ENCODE results near the gene INTS4. TPM values are rescaled to one million over a fixed set of nuclear protein-coding genes. Genes with fewer than 3 reads are reported as not detected.

The INTS4 gene
- total RNA-seq, 2 experiments from 2014 or later = 50.6 to 57.0 TPM

- Histone ChIP-seq H3K79me2 (ENCODE audit: insufficient read depth, low read depth, low read length) (no peaks in the 10 kb centered on the region), H2AFZ (ENCODE audit: low read length) (no peak overlapping the region), H3K4me2 (ENCODE audit: low read length) (no peak overlapping the region), H3K9me3 (ENCODE audit: low read length) (no peaks in the 10 kb centered on the region), H4K20me1 (ENCODE audit: insufficient read depth, low read length) (no peaks in the 10 kb centered on the region), H3K27ac (ENCODE audit: low read depth, low read length, poor library complexity, severe bottlenecking) (no peak overlapping the region), H3K9me2 (ENCODE audit: insufficient read depth, low read length) (no peaks in the 10 kb centered on the region), H3K4me1 (ENCODE audit: insufficient read depth, low read length, poor library complexity, severe bottlenecking) (no peaks in the 10 kb centered on the region), H3K36me3 (ENCODE audit: insufficient read depth, low read length) (no peaks in the 10 kb centered on the region), H3K4me3 (ENCODE audit: low read depth, low read length, poor library complexity, severe bottlenecking) (no peak overlapping the region)
- no TSS peak for BruUV-seq (replicated peaks)
- TF ChIP-seq EZH2phosphoT487 (IDR thresholded peaks at IDR 0.05; ENCODE audit: borderline replicate concordance, low read depth, low read length) = no peak
- TF ChIP-seq, protein P1, sequence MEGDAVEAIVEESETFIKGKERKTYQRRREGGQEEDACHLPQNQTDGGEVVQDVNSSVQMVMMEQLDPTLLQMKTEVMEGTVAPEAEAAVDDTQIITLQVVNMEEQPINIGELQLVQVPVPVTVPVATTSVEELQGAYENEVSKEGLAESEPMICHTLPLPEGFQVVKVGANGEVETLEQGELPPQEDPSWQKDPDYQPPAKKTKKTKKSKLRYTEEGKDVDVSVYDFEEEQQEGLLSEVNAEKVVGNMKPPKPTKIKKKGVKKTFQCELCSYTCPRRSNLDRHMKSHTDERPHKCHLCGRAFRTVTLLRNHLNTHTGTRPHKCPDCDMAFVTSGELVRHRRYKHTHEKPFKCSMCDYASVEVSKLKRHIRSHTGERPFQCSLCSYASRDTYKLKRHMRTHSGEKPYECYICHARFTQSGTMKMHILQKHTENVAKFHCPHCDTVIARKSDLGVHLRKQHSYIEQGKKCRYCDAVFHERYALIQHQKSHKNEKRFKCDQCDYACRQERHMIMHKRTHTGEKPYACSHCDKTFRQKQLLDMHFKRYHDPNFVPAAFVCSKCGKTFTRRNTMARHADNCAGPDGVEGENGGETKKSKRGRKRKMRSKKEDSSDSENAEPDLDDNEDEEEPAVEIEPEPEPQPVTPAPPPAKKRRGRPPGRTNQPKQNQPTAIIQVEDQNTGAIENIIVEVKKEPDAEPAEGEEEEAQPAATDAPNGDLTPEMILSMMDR (conservative IDR thresholded peaks at IDR 0.05; ENCODE audit: low read length) = no peak
- DNase-seq (ENCODE audit: low spot score) = no peak
- ChIA-PET POLR2A (interaction anchor here (1.0 kb wide), 1 partner anchor 16 kb away, joined by 4 read pairs; the partner anchor contains the start of gene INTS4), CTCF (ENCODE audit: unreplicated experiment) (no interaction called here)
- intact Hi-C loops (cut with micrococcal nuclease; ENCODE audit: unreplicated experiment) = no loop called here
Measured at GRCh38 chr11:78011301-78011700, 16.8 kb upstream of the INTS4 start.

GRCh38 chr11:78010755-78011154, 16.3 kb upstream of the INTS4 start:
- H2AFZ ChIP-seq (ENCODE audit: low read length) = no peak overlapping the region
- TF ChIP-seq, protein P1 (conservative IDR thresholded peaks at IDR 0.05; ENCODE audit: low read length) = no peak
- no peak for TF ChIP-seq EZH2phosphoT487 (IDR thresholded peaks at IDR 0.05; ENCODE audit: borderline replicate concordance, low read depth, low read length)
- H3K9me3 ChIP-seq (ENCODE audit: low read length) = no peaks in the 10 kb centered on the region
- intact Hi-C loops (cut with micrococcal nuclease; ENCODE audit: unreplicated experiment) = no loop called here
- H3K79me2 ChIP-seq (ENCODE audit: insufficient read depth, low read depth, low read length) = no peaks in the 10 kb centered on the region
- no peaks in the 10 kb centered on the region for H3K9me2 ChIP-seq (ENCODE audit: insufficient read depth, low read length)
- BruUV-seq (replicated peaks) = no TSS peak
- ChIA-PET CTCF (ENCODE audit: unreplicated experiment) (no interaction called here), POLR2A (interaction anchor here (1.0 kb wide), 1 partner anchor 39 kb away, joined by 3 read pairs; no protein-coding TSS in a partner anchor)
- no peak overlapping the region for H3K4me2 ChIP-seq (ENCODE audit: low read length)
- no peak overlapping the region for H3K4me3 ChIP-seq (ENCODE audit: low read depth, low read length, poor library complexity, severe bottlenecking)
- no peaks in the 10 kb centered on the region for H3K4me1 ChIP-seq (ENCODE audit: insufficient read depth, low read length, poor library complexity, severe bottlenecking)
- H3K27ac ChIP-seq (ENCODE audit: low read depth, low read length, poor library complexity, severe bottlenecking) = no peak overlapping the region
- H4K20me1 ChIP-seq (ENCODE audit: insufficient read depth, low read length) = no peaks in the 10 kb centered on the region
- no peak for DNase-seq (ENCODE audit: low spot score)
- H3K36me3 ChIP-seq (ENCODE audit: insufficient read depth, low read length) = no peaks in the 10 kb centered on the region

- Histone ChIP-seq H4K20me1 (ENCODE audit: insufficient read depth, low read length) (no peaks in the 10 kb centered on the region), H3K27ac (ENCODE audit: low read depth, low read length, poor library complexity, severe bottlenecking) (no peak overlapping the region), H2AFZ (ENCODE audit: low read length) (no peak overlapping the region), H3K36me3 (ENCODE audit: insufficient read depth, low read length) (no peaks in the 10 kb centered on the region), H3K4me1 (ENCODE audit: insufficient read depth, low read length, poor library complexity, severe bottlenecking) (no peaks in the 10 kb centered on the region), H3K9me3 (ENCODE audit: low read length) (no peaks in the 10 kb centered on the region), H3K4me2 (ENCODE audit: low read length) (no peak overlapping the region), H3K79me2 (ENCODE audit: insufficient read depth, low read depth, low read length) (no peaks in the 10 kb centered on the region), H3K9me2 (ENCODE audit: insufficient read depth, low read length) (no peaks in the 10 kb centered on the region), H3K4me3 (ENCODE audit: low read depth, low read length, poor library complexity, severe bottlenecking) (no peak overlapping the region)
- BruUV-seq (replicated peaks) = no TSS peak
- TF ChIP-seq EZH2phosphoT487 (IDR thresholded peaks at IDR 0.05; ENCODE audit: borderline replicate concordance, low read depth, low read length) = no peak
- TF ChIP-seq, protein P1 (conservative IDR thresholded peaks at IDR 0.05; ENCODE audit: low read length) = no peak
- DNase-seq (ENCODE audit: low spot score) = no peak
- intact Hi-C loops (cut with micrococcal nuclease; ENCODE audit: unreplicated experiment) = no loop called here
- CTCF ChIA-PET (ENCODE audit: unreplicated experiment) = no interaction called here
- POLR2A ChIA-PET = interaction anchor here (1.0 to 3.6 kb wide), 2 partner anchors 13 to 38 kb away, joined by 3 to 10 read pairs; no protein-coding TSS in a partner anchor
Measured at GRCh38 chr11:78010304-78010703, 15.8 kb upstream of the INTS4 start.
